Measurements from ENCODE around the gene FBXL17.

FBXL17 gene

DNA sequence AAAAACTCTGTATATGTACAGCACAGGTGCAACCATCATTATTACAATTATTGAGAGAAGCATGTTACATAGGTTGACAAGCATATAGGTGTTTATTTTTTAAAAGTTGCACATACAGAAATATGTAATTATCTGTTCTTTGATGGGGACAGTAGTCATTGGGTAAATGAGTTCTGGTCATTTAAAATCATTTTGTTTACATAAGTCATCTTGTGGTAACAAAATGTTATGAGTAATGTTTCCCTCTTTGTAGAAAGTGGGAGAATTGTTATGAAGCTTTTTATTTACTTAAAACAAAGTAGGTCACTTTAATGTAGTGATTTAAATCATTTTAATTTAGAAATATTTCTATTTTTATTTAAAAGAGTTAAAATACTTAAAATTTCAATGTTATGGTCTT, 33.8 kb upstream of the FBXL17 start:
- ChIA-PET POLR2A (no interaction called here), CTCF (no interaction called here)
- H3K27ac ChIP-seq (ENCODE audit: extremely low read depth, low read depth, low read length), result no peak overlapping the region
- no peak overlapping the region for H3K4me3 ChIP-seq (ENCODE audit: low read depth, low read length)
- H3K9me3 ChIP-seq (ENCODE audit: control insufficient read depth, insufficient read depth, low read depth, low read length), result no peaks in the 10 kb centered on the region
- no peaks in the 10 kb centered on the region; the same call in 1 of the 2 replicates for H3K4me1 ChIP-seq (ENCODE audit: control insufficient read depth, insufficient read depth, low read length)
- TF ChIP-seq, protein P1, sequence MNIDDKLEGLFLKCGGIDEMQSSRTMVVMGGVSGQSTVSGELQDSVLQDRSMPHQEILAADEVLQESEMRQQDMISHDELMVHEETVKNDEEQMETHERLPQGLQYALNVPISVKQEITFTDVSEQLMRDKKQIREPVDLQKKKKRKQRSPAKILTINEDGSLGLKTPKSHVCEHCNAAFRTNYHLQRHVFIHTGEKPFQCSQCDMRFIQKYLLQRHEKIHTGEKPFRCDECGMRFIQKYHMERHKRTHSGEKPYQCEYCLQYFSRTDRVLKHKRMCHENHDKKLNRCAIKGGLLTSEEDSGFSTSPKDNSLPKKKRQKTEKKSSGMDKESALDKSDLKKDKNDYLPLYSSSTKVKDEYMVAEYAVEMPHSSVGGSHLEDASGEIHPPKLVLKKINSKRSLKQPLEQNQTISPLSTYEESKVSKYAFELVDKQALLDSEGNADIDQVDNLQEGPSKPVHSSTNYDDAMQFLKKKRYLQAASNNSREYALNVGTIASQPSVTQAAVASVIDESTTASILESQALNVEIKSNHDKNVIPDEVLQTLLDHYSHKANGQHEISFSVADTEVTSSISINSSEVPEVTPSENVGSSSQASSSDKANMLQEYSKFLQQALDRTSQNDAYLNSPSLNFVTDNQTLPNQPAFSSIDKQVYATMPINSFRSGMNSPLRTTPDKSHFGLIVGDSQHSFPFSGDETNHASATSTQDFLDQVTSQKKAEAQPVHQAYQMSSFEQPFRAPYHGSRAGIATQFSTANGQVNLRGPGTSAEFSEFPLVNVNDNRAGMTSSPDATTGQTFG (tag by site-specific recombination; IDR thresholded peaks at IDR 0.05; ENCODE audit: borderline replicate concordance), result no peak
- TF ChIP-seq HOXD13 (CRISPR knock-in tag; IDR thresholded peaks at IDR 0.05; ENCODE audit: borderline replicate concordance), result no peak
- TF ChIP-seq ZNF785 (tag by site-specific recombination; IDR thresholded peaks at IDR 0.05), result no peak
- no peak for TF ChIP-seq ZBTB21 (tag by site-specific recombination; IDR thresholded peaks at IDR 0.05)
- no peak for TF ChIP-seq ZNF621 (tag by site-specific recombination; IDR thresholded peaks at IDR 0.05)
- TF ChIP-seq ZNF776 (tag by site-specific recombination; IDR thresholded peaks at IDR 0.05; ENCODE audit: borderline replicate concordance), result no peak
- TF ChIP-seq, protein P2, sequence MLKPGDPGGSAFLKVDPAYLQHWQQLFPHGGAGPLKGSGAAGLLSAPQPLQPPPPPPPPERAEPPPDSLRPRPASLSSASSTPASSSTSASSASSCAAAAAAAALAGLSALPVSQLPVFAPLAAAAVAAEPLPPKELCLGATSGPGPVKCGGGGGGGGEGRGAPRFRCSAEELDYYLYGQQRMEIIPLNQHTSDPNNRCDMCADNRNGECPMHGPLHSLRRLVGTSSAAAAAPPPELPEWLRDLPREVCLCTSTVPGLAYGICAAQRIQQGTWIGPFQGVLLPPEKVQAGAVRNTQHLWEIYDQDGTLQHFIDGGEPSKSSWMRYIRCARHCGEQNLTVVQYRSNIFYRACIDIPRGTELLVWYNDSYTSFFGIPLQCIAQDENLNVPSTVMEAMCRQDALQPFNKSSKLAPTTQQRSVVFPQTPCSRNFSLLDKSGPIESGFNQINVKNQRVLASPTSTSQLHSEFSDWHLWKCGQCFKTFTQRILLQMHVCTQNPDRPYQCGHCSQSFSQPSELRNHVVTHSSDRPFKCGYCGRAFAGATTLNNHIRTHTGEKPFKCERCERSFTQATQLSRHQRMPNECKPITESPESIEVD (tag by site-specific recombination; IDR thresholded peaks at IDR 0.05), result no peak
- no peak for TF ChIP-seq ZNF335 (tag by site-specific recombination; conservative IDR thresholded peaks at IDR 0.05)
- TF ChIP-seq, protein P3, sequence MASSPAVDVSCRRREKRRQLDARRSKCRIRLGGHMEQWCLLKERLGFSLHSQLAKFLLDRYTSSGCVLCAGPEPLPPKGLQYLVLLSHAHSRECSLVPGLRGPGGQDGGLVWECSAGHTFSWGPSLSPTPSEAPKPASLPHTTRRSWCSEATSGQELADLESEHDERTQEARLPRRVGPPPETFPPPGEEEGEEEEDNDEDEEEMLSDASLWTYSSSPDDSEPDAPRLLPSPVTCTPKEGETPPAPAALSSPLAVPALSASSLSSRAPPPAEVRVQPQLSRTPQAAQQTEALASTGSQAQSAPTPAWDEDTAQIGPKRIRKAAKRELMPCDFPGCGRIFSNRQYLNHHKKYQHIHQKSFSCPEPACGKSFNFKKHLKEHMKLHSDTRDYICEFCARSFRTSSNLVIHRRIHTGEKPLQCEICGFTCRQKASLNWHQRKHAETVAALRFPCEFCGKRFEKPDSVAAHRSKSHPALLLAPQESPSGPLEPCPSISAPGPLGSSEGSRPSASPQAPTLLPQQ (tag by site-specific recombination; IDR thresholded peaks at IDR 0.05), result no peak
- TF ChIP-seq ZNF112 (tag by site-specific recombination; IDR thresholded peaks at IDR 0.05), result no peak
- TF ChIP-seq, protein P4, sequence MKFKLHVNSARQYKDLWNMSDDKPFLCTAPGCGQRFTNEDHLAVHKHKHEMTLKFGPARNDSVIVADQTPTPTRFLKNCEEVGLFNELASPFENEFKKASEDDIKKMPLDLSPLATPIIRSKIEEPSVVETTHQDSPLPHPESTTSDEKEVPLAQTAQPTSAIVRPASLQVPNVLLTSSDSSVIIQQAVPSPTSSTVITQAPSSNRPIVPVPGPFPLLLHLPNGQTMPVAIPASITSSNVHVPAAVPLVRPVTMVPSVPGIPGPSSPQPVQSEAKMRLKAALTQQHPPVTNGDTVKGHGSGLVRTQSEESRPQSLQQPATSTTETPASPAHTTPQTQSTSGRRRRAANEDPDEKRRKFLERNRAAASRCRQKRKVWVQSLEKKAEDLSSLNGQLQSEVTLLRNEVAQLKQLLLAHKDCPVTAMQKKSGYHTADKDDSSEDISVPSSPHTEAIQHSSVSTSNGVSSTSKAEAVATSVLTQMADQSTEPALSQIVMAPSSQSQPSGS (tag by site-specific recombination; IDR thresholded peaks at IDR 0.05; ENCODE audit: low read depth), result no peak
- TF ChIP-seq, protein P5, sequence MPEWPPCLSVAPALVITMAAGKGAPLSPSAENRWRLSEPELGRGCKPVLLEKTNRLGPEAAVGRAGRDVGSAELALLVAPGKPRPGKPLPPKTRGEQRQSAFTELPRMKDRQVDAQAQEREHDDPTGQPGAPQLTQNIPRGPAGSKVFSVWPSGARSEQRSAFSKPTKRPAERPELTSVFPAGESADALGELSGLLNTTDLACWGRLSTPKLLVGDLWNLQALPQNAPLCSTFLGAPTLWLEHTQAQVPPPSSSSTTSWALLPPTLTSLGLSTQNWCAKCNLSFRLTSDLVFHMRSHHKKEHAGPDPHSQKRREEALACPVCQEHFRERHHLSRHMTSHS (tag by site-specific recombination; IDR thresholded peaks at IDR 0.05), result no peak
- TF ChIP-seq ZNF354C (tag by site-specific recombination; IDR thresholded peaks at IDR 0.05; ENCODE audit: borderline replicate concordance, low read depth), result no peak
- no peak for TF ChIP-seq ZSCAN30 (tag by site-specific recombination; IDR thresholded peaks at IDR 0.05)
- TF ChIP-seq ZXDB (tag by site-specific recombination; IDR thresholded peaks at IDR 0.05), result no peak
- TF ChIP-seq ZNF19 (tag by site-specific recombination; IDR thresholded peaks at IDR 0.05; ENCODE audit: low read depth), result no peak
- no peak for TF ChIP-seq TSHZ1 (tag by site-specific recombination; IDR thresholded peaks at IDR 0.05; ENCODE audit: borderline replicate concordance)
- TF ChIP-seq, protein P6, sequence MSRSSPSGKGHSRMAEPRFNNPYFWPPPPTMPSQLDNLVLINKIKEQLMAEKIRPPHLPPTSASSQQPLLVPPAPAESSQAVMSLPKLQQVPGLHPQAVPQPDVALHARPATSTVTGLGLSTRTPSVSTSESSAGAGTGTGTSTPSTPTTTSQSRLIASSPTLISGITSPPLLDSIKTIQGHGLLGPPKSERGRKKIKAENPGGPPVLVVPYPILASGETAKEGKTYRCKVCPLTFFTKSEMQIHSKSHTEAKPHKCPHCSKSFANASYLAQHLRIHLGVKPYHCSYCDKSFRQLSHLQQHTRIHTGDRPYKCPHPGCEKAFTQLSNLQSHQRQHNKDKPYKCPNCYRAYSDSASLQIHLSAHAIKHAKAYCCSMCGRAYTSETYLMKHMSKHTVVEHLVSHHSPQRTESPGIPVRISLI (tag by site-specific recombination; IDR thresholded peaks at IDR 0.05), result no peak
- TF ChIP-seq, protein P7, sequence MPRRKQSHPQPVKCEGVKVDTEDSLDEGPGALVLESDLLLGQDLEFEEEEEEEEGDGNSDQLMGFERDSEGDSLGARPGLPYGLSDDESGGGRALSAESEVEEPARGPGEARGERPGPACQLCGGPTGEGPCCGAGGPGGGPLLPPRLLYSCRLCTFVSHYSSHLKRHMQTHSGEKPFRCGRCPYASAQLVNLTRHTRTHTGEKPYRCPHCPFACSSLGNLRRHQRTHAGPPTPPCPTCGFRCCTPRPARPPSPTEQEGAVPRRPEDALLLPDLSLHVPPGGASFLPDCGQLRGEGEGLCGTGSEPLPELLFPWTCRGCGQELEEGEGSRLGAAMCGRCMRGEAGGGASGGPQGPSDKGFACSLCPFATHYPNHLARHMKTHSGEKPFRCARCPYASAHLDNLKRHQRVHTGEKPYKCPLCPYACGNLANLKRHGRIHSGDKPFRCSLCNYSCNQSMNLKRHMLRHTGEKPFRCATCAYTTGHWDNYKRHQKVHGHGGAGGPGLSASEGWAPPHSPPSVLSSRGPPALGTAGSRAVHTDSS (tag by site-specific recombination; IDR thresholded peaks at IDR 0.05), result no peak
- no peaks in the 10 kb centered on the region for H3K36me3 ChIP-seq (ENCODE audit: control insufficient read depth in 2 of 2, insufficient read depth in 1 of 2, low read length in 2 of 2)
